HepG2 (cell line): ENCODE measurements around the gene UBALD1.

ENCODE experiments used
- CTCF ChIP-seq: sonication (generic); formaldehyde crosslinking; IDR thresholded peaks from 2 replicates; pipeline ENCODE4 v1.5.0; 2020; ENCODE audit warnings: mild to moderate bottlenecking, missing genetic modification reagents, moderate library complexity
- JUN ChIP-seq: sonication (generic); formaldehyde crosslinking; IDR thresholded peaks from 2 replicates; pipeline ENCODE4 v1.4.0; 2020; ENCODE audit warnings: mild to moderate bottlenecking, missing genetic modification reagents
- KLF16 ChIP-seq, 2 experiments: sonication (generic) in 1 of 2; formaldehyde crosslinking in 1 of 2; IDR thresholded peaks; 2 replicates each; pipeline versions ENCODE4 v1.6.1 to v1.8.0; 2016 to 2023; ENCODE audit warnings: missing genetic modification reagents in 2 of 2, missing compliant biosample characterization in 1 of 2
- ZBTB46 ChIP-seq: sonication (generic); formaldehyde crosslinking; IDR thresholded peaks from 2 replicates; pipeline ENCODE4 v1.4.0; 2020; ENCODE audit warnings: mild to moderate bottlenecking, missing genetic modification reagents, borderline replicate concordance

GRCh38 chr16:4604401-4604800 is 10.3 kb downstream of the UBALD1 start:
- TF ChIP-seq CTCF (CRISPR knock-in tag) (no peak), ZBTB46 (no peak), JUN (CRISPR knock-in tag) (no peak), KLF16 (CRISPR knock-in tag; IDR thresholded peaks at IDR 0.05) (no peak)
